ENCODE results near the gene PATJ. TPM values are rescaled to one million over a fixed set of nuclear protein-coding genes. Genes with fewer than 3 reads are reported as not detected.

PATJ gene
- total and polyA plus RNA-seq, 2 of the 13 experiments (the other 11 are each of a cell fraction or from before 2014, with no cell fraction given) = 6.2 to 16.8 TPM

DNA sequence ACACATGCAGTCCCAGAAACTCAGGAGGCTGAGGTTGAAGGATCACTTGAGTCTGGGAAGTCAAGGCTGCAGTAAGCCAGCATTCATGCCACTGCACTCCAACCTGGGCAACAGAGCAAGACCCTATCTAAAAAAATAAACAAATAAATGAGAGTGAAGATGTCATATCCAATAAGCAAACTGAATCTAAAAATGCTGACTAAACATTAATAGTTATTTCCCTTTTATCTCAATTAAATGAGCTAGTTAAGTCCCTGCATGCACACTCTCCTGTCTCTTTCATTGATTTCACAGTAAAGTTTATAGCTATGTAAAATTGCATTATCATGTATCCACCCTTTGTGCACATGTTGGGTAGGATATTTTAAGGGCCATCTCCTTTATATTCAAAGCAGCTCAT is 371.2 kb downstream of the PATJ start:
- CTCF ChIA-PET (ENCODE audit: low intra/inter-chr PET ratio, low total read pairs) = no interaction called here
- H3K79me2 ChIP-seq (ENCODE audit: insufficient read depth, low read length) = no peaks in the 10 kb centered on the region
- TF ChIP-seq MAFF (IDR thresholded peaks at IDR 0.05; ENCODE audit: low read depth, low read length) (peak; percentile 97), MAFK (conservative IDR thresholded peaks at IDR 0.05 in 1 of 2, IDR thresholded peaks at IDR 0.05 in 1 of 2; ENCODE audit: low read length in 2 of 2) (peak; percentile 95 to 98)
- TF ChIP-seq, protein P1, sequence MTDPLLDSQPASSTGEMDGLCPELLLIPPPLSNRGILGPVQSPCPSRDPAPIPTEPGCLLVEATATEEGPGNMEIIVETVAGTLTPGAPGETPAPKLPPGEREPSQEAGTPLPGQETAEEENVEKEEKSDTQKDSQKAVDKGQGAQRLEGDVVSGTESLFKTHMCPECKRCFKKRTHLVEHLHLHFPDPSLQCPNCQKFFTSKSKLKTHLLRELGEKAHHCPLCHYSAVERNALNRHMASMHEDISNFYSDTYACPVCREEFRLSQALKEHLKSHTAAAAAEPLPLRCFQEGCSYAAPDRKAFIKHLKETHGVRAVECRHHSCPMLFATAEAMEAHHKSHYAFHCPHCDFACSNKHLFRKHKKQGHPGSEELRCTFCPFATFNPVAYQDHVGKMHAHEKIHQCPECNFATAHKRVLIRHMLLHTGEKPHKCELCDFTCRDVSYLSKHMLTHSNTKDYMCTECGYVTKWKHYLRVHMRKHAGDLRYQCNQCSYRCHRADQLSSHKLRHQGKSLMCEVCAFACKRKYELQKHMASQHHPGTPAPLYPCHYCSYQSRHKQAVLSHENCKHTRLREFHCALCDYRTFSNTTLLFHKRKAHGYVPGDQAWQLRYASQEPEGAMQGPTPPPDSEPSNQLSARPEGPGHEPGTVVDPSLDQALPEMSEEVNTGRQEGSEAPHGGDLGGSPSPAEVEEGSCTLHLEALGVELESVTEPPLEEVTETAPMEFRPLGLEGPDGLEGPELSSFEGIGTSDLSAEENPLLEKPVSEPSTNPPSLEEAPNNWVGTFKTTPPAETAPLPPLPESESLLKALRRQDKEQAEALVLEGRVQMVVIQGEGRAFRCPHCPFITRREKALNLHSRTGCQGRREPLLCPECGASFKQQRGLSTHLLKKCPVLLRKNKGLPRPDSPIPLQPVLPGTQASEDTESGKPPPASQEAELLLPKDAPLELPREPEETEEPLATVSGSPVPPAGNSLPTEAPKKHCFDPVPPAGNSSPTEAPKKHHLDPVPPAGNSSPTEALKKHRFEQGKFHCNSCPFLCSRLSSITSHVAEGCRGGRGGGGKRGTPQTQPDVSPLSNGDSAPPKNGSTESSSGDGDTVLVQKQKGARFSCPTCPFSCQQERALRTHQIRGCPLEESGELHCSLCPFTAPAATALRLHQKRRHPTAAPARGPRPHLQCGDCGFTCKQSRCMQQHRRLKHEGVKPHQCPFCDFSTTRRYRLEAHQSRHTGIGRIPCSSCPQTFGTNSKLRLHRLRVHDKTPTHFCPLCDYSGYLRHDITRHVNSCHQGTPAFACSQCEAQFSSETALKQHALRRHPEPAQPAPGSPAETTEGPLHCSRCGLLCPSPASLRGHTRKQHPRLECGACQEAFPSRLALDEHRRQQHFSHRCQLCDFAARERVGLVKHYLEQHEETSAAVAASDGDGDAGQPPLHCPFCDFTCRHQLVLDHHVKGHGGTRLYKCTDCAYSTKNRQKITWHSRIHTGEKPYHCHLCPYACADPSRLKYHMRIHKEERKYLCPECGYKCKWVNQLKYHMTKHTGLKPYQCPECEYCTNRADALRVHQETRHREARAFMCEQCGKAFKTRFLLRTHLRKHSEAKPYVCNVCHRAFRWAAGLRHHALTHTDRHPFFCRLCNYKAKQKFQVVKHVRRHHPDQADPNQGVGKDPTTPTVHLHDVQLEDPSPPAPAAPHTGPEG (CRISPR knock-in tag; IDR thresholded peaks at IDR 0.05) = no peak
- DNase-seq (ENCODE audit: low spot score) = no peak
- no peaks in the 10 kb centered on the region for H3K36me3 ChIP-seq (replicated peaks in 1 of 2; ENCODE audit: control insufficient read depth in 1 of 2, insufficient read depth in 2 of 2, low read length in 2 of 2)
- no peaks in the 10 kb centered on the region for H3K27me3 ChIP-seq (ENCODE audit: control insufficient read depth in 1 of 2, insufficient read depth in 2 of 2, low read length in 2 of 2)
- H3K4me2 ChIP-seq (ENCODE audit: low read depth, low read length) = no peak overlapping the region
- no peaks in the 10 kb centered on the region for H3K9me3 ChIP-seq (ENCODE audit: low read length)
- H3K4me1 ChIP-seq (ENCODE audit: insufficient read depth, low read length) = no peaks in the 10 kb centered on the region
- FAIRE-seq = no peak
- H3K9ac ChIP-seq (ENCODE audit: insufficient read depth, low read depth, low read length) = no peak overlapping the region
- H4K20me1 ChIP-seq (ENCODE audit: insufficient read depth, low read length) = no peaks in the 10 kb centered on the region
- ATAC-seq = no peak
- POLR2A ChIA-PET = no interaction called here
- H2AFZ ChIP-seq (ENCODE audit: low read length) = no peak overlapping the region
- in situ Hi-C loops (cut with HindIII; ENCODE audit: extremely low pct_ligation_motif_present, low pct_unique_long_range_greater_than_20kb) (no loop called here), intact Hi-C loops (cut with micrococcal nuclease; ENCODE audit: unreplicated experiment) (no loop called here)
- no peak overlapping the region for H3K27ac ChIP-seq (ENCODE audit: extremely low read length, insufficient read depth, low read length)
- H3K4me3 ChIP-seq (replicated peaks in 1 of 3; ENCODE audit: insufficient read depth in 1 of 3, low read depth in 2 of 3, low read length in 3 of 3) = no peak overlapping the region
- BruUV-seq (replicated peaks) = no TSS peak
